ENCODE measurements around the gene MPEG1. TPM values are rescaled to one million over a fixed set of nuclear protein-coding genes. Genes with fewer than 3 reads are reported as not detected.

MPEG1 gene

Small RNA genes within 50 kb of the gene (small RNA-seq; reads per million reads assigned to genes)
- gene RN7SL42P (ENCODE audit: insufficient read depth): not detected

All from neuronal stem cell (in vitro differentiated cells).